HG02852 (cell line): ENCODE measurements around the gene BPI.
"Not testable (repeated sequence)": the region's sequence is repeated elsewhere in the genome, so short reads cannot be mapped to it uniquely, and the experiment has no call there.

Experiments
- ATAC-seq: cut with Tn5 transposase; IDR thresholded peaks from one replicate; pipeline ENCODE4 v1.9.1; 2021; ENCODE audit warnings: mild to moderate bottlenecking, moderate library complexity; ENCODE audit not compliant: unreplicated experiment

BPI gene

DNA sequence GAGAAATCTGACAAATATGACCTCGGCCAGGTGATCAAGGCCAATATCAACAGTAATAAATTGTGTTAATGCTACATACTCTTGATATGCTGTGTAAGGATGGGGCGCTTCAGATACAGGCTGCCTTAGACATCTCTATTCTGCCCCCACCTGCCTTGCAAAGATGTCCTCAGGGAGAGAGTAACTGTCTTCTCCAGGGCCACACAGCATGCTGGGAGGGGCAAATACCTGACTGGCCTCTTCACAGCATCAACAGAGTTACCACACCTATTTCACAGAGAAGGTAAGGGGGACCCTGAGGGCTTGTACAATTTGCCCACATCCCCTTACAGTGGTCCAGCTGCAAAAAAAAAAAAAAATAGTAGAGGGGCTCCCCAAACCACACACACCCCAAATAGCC, 26.3 kb upstream of the BPI start:
- ATAC-seq, result no peak

DNA sequence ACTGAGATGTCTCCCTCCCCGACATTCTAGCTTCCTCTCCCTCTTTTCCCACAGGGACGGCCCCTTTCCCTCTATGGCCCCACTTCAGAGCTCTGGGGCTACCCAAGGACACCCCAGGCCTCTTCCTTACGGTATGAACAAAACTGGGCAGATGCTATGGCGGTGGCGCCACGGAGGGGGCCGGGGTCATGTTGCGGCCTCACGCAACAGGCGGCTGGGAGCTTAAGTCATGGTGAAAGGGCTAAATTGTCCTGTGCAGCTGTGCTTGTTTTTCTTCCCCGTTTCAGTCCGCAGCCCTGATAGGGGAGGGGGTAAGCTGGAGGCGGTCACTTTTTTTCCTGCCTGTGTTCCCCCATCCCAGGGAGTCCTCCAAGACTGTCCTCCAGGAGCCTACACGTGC, 25.8 kb upstream of the BPI start:
- ATAC-seq, result no peak

DNA sequence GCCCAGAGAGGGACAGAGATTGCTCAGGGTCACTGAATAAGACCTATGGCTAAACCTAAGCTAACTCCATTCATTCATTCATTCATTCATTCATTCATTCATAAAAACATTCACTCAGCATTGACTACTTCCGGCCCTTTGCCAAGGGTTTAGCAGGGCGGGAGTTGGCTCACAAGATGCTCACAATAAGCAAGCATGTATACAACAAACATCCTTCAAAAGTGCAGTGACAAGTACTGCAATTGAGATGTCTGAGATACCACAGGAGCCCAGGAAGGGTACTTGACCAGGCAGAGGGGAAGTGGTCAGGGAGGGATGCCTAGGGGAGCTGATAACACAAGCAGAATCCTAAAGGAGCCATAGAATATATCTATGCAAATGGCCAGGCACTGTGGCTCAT, 25.2 kb upstream of the BPI start:
- ATAC-seq, result no peak

DNA sequence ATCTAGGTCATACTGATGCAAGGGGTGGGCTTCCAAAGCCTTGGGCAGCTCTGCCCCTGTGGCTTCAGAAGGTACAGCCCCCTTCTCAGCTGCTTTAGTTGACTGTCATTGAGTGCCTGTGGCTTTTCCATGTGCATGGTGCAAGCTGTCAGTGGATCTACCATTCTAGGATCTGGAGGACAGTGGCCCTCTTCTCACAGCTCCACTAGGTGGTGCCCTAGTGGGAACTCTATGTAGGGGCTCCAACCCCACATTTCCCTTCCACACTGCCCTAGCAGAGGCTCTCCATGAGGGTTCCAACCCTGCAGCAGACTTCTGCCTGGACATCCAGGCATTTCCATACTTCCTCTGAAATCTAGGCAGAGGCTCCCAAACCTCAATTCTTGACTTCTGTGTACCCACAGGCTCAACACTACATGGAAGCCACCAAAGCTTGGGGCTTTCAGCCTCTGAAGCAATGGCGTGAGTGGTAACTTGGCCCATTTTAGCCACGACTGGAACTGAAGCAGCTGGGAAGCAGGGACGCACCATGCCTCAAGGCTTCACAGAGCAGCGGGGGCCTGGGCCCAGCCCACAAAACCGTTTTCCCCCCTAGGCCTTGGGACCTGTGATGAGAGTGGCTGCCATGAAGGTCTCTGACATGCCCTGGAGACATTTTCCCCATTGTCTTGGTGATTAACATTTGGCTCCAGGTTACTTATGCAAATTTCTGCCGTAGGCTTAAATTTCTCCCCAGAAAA, 22.6 kb upstream of the BPI start:
- ATAC-seq, result not testable (repeated sequence)

DNA sequence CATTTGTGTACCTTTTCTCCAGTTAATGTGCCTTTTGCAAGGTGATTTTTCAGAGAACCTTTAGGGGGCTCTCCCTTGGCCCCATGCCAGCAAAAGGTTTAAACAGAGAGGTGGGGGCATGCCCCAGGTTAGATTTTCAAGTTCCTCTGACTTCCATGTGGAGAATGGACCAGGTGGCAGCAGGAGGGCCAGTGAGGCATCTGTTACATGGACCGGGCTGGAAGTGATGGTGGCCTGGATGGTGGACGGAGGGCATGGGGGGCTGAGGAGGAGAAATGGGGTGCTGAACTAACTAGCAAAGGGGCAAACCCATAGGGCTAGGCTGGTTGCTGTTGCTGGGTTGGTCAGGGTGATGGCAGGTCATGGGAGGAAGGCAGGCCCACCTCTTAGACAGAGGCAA, 20.7 kb upstream of the BPI start:
- ATAC-seq, result no peak

DNA sequence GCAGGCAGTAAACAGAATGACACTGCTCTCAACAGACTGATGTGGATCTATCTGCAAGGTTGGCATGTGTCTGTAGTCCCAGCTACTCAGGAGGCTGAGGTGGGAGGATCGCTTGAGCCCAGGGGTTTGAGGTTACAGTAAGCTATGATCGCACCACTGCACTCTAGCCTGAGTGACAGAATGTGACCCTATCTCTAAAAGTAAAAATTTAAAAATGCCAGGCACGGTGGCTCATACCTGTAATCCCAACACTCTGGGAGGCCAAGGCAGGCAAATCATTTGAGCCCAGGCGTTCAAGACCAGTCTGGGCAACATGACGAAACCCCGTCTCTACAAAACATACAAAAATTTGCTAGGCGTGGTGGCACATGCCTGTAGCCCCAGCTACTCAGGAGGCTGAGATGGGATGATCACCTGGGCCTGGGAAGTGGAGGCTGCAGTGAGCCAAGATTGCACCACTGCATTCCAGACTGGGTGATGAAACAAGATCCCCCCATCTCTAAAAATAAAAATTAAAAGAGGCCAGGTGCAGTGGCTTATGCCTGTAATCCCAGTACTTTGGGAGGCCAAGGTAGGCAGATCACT, 19.8 kb upstream of the BPI start:
- not testable (repeated sequence) for ATAC-seq

DNA sequence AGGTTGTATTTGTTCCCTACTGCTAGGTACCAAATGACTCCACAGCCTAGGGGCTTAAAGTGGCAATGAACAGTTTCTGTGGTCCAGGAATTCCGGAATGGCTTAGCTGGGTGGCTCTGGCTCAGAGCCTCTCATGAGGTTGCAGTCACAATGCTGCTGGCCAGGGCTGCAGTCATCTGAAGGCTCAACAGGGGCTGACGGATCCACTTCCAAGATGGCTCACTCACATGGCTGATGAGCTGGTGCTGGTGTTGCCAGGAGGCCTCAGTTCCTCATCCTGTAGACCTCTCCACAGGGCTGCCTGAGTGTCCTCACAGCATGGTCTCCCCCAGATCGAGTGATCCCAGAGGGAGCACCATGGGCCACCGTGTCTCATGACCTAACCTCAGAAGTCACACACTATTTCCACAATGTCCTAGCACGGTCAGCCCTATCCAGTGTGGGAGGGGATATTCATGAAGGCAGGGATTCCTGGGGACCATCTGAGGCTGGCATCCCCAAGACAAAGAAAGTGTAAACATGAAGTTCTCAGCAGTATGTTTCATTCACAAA, 19.0 kb upstream of the BPI start:
- no peak for ATAC-seq

DNA sequence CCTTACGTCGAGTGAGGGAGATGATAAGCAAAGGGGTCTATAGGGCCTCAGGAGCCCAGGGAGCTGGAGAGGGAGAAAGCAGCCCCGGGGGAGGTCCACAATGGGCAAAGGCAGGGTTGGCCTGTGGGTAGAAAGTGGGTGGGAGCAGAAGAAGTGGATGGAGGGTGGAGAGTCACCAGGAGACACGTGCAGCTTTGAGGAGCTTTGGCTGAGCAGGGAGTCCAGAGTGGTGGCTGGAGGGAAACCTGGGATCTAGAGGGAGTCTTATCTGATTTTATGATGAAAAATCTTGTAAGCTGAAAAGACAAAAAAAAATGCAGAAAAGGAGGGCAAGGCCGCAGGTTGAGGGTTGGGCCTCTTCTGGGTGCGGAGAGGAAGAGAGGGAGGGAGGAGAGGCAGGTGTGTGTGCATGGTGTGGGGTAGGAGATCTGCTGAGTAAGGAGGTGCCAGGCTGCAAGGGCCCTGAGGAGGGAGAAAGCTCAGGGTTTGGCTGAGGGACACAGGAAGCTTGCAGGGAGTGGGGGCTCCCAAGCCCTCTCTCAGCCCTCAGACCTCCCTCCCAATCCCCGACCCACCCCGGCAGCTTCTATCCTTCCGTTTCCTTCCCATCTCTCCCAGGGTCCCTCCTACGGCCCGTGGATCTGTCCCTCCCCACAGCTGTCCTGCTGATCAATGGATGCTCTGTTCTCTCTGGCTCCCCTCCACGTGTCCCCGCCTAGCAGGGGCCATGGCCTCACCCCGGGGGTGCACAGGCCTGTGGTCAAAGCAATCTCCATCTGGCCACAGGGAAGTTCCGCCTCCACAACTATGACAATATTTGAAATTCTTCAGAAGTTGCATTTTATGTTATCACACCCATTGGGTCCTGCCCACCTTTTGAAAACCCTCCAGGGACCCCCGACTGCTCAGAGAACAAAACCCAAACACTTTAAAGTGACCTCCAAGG, 17.1 kb upstream of the BPI start:
- ATAC-seq, result no peak

DNA sequence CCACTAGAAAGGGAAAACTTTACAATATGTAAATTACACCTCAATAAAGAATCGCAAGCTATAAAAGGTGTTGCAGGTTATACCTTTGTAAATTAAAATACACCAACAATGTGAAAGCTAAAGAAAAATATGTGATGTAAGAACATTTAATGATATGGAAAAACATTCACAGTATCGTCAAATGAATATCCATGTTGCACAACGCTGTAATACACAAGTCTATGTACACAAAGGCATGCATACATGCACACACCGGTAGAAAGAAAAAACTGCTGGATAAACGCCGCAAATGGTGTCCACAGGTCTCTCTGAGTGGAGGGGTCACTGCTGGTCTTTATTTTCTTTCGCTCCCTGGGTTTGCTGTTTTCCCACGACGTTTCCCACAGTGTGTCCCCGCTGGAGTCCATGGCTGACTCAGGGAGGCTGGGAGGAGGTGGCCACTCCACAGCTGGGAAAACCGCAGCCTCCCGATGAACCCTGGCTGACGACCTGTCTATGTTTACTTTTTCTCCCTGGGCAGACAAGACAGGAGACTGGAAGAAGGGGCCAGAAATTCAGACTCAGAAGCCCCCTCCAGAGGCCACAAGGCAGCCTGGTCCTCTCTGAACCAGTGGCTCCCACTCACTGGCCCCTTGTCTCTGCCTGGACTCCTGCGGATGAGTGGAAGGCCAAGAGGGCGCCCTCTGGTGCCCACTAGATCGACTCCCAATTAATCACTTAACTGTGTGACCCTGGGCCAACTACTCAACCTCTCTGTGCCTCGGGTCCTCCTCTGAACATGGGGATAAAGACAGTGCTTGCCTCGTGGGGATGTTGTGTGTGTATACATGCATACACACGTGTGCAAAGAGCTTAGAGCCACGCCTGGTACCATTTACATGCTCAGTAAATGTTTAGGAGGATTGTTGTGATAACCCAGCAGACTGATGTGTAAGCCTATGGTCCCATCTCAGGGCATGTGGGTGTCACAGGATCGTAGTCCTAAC, 12.8 kb upstream of the BPI start:
- no peak for ATAC-seq

DNA sequence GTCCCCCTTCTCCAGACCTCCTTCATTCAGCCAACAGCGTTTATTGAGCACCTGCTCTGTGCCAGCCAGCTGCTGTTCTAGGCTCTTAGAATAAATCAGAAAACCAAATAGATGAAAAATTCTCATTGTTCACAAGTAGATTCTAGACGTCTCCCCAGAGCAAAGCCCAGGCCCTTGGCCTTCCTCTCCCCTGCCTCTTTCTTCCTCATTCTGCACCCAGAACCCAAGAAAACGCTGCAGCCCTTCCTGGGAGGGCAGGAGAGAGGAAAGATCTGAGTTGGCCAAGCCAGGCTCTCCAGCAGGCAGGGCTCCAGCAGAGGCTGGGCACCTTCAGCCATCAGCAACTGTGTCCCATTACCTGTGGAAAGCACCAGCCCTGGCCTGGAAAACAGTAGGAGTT, 12.0 kb upstream of the BPI start:
- no peak for ATAC-seq

DNA sequence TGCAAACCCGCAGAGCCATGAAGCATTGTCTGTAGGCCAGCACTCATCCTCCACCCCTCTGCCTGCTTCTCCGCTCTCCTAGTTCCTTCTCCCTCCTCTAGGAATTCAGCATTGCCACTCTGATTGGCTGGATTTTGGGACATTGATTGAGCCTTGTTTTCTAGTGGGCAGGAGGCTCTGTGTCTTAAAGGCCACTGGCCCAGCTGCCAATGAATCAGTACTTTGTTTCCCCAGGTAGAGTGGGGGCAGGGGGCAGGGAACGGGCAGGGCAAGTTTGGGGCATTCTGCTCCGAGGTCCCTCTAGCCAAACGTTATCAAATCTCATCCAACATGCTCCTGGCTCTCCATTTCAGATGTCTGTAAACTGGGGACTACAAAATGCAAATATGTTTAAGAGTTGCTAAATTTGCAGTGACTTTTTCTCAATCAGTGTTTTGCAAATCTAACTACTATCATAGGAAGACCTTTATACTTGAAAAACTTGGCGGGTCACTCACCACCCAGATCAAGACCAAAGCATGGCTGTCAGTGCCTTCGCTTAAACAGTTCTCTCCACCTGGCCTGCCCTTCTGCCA, 10.4 kb upstream of the BPI start:
- no peak for ATAC-seq

DNA sequence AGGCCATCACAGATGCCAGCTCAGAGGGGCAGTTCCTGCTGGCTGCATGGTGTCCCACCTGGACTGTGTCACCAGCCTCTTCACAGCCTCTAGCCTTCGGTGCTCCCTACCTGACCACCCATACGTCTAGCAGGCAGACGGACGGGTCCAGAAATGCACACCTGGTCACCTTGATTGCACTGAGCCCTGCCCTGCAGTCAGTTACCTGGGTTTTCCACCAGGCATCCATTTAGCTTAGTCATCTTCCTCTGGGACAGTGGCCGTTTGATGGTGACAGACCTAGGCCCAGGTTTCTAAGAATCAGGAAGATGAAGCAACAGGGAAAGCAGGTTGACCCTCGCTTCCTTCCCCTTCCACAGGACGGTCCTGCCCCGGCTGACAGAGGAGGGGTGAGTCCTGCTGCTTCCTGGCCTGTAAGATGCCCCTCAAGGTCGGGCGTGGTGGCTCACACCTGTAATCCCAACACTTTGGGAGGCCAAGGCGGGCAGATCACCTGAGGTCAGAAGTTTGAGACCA, 9.8 kb upstream of the BPI start:
- no peak for ATAC-seq

DNA sequence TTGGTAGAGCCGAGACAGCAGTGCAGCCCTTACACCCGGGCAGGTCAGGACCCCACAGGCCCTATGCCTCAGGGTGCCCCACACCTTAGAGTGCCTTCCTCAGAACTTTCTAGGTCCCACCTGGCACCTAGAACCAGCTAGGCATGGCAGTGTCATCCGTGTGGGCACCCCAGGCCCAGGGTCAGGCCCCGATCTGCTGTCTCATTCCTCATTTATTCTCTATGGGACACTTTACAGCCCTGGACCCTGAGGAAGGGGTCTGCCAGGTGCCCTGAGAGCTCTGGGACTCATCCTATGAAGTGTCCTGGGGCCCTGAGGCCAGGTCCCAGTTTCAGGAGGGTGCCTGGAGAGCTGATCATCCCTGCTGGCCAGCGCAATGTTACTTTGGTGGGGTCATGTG, 8.1 kb upstream of the BPI start:
- ATAC-seq, result no peak

DNA sequence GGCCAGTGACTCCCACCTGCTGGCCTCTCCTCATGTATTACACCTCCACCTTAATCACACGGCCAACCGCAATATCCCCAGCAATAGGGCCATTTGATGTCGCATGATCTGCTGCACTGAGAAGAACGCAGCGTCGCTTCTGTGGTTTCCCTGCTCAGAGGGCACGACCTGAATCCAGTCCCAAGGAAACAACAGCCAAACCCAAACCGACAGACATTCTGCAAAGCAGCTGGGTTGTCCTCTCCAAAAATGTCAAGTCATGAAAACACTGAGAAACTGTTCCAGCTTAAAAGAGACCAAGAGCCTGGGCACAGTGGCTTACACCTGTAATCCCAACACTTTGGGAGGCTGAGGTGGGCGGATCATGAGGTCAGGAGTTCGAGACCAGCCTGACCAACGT, 7.5 kb upstream of the BPI start:
- ATAC-seq, result no peak

DNA sequence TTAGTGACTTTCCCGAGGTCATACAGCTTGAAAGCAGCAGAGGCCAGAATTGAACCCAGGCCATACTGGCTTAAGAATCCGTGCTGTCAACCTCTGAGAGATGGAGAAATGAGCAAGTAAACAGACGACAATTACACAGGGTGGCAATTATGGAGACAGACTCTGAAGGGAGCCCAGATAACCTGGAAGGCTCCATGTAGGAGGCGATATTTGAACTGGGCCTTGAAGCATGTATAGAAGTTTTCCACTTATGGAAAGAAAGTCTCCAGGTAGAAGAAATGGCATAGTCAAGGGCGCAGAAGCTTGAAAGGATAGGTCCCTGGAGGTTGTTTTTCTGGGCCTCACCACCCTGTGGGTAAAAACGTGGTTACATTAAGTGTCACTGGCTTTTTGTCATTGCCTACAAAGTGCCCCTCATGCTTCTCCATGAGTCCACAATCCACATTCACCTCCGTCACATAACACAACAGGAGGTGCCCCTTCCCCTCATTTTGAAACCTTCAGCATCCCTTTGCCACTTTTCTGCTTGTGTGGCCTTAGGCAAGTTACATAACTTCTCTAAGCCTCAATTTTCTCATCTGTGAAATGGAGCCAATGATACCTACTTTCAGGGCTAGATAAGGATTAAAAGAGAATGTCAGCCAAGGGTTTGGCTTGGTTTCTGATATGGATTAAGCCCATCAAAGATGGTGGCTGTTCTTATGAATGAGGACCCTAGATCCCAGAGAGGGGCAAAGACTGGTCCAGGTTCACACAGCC, 5.9 kb upstream of the BPI start:
- ATAC-seq, result no peak

DNA sequence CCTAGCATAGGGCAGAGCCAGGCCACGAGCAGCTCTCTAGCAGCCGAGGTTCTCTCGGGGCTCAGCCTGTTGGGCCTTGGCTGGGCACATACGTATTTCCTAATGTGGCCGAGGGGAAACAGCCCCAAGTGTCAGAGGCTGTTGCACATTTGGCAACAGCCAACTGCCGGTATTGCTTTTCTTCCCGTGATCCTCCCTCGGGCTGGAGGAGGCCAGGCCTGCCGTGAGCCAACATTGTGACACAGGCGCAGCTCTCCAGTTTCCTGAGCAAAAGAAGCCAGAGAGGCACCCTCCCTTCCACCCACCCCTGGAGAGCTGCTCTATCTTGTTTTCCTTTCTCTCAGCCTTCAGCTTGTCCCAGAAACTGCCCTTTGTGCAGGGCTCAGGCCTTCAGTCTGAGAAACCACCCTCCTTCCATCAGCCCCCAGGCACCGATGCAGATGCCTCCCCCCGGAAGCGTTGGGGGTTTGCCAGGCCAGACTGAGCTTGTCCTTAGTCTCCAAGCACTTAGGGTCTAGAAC, 5.1 kb upstream of the BPI start:
- ATAC-seq, result no peak

DNA sequence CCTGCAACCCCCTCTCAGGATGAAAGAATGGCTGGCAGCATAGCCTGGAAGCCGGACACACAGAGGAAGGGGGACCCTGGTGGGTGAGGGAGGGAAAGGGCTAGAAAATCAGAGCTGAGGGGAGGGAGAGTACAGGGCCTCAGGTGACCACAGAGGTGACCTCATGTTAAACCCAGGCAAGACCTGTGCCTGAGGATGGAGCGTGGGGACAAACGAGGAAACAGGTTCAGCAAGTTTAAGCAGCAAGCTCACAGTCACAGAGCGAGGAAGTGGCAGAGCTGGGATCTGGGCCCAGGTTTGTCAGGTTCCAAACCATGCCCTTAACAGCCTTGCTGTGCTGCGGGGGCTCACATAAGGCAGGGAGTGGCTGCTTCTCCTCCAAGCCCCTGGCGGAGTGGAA, 4.0 kb upstream of the BPI start:
- no peak for ATAC-seq

DNA sequence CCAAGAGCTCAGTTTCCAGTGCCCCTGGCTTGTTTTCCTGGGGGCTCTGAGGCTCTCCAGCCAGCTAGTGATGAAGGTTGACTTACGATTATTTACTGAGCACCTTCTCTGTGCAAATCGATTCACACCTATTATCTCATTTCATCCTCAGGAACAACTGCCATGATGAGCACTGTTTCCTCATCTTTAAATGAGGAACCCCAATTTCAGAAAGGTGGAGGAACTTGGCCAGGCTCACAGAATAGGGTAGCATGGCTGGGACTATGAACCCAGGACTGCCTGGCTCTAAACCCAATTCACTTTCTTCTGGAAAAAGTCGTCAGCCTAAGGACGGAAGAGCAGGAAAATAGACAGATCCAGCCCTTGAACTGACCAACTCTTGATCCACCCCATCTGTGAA, 3.5 kb upstream of the BPI start:
- no peak for ATAC-seq

DNA sequence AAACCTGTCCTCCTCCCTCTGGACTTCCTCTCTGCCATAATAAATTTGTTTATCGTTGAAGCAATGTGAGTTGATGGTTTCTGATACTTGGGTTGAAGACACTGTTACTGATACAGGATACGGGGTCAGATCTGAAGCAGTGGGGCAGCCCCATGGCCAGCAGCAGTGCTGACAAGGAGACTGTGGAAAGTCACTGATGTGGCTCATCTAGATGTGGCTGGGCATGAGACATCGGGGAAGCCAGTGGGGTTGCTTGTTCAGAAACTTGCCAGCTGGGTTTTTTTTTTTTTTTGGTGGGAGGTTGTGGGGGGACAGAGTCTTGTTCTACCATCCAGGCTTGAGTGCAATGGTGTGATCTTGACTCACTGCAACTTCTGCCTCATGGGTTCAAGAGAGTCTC, 2.6 kb upstream of the BPI start:
- ATAC-seq, result no peak
